Heart right ventricle (tissue), 16 donors: ENCODE results near the gene ACVR1. TPM values are rescaled to one million over a fixed set of nuclear protein-coding genes. Genes with fewer than 3 reads are reported as not detected.
A peak's percentile ranks its signal among the peaks of the same experiment; 100 is the strongest.

Source experiments
- ATAC-seq, 8 donors: fragments of 200-7000 bp; cut with Tn5 transposase; one replicate each; pipeline ENCODE4 v1.9.1; 2020; ENCODE audit warnings: mild to moderate bottlenecking in 8 of 8, moderate library complexity in 8 of 8, moderate number of reproducible peaks in 1 of 8
- DNase-seq, 2 donors: peaks; one replicate each; pipeline ENCODE4 v3.0.0-alpha.2; 2020
- H3K27ac ChIP-seq, 10 donors: fragments of 200-600 bp; sonication (generic) in 2 of 10; one replicate each; pipeline versions ENCODE4 v1.5.0 to v1.8.0; 2020 to 2022; ENCODE audit warnings: mild to moderate bottlenecking in 3 of 10
- H3K27me3 ChIP-seq, 7 donors: fragments of 200-600 bp; one replicate each; pipeline ENCODE4 v1.8.0; 2021 to 2022; ENCODE audit warnings: mild to moderate bottlenecking in 2 of 7
- H3K36me3 ChIP-seq, 9 donors: fragments of 200-600 bp; sonication (generic) in 1 of 9; one replicate each; pipeline versions ENCODE4 v1.5.0 to v1.8.0; 2020 to 2022; ENCODE audit warnings: mild to moderate bottlenecking in 2 of 9
- H3K4me1 ChIP-seq, 9 donors: fragments of 200-600 bp; sonication (generic) in 1 of 9; one replicate each; pipeline versions ENCODE4 v1.5.0 to v1.8.0; 2020 to 2022; ENCODE audit warnings: mild to moderate bottlenecking in 4 of 9
- H3K4me3 ChIP-seq, 10 donors: fragments of 200-600 bp; sonication (generic) in 2 of 10; one replicate each; pipeline versions ENCODE4 v1.5.0 to v1.8.0; 2020 to 2022; ENCODE audit warnings: mild to moderate bottlenecking in 7 of 10, moderate library complexity in 2 of 10
- H3K9me3 ChIP-seq, 11 donors: fragments of 200-600 bp in 10 of 11; sonication (generic) in 2 of 11; one replicate each; pipeline versions ENCODE4 v1.5.0 to v1.8.0; 2013 to 2022; ENCODE audit warnings: mild to moderate bottlenecking in 2 of 11, control low read depth in 1 of 11, moderate library complexity in 1 of 11
- WGBS, 2 donors: extraction: QIAGEN DNeasy Blood & Tissue Kit; methylation state at CpG; one replicate each; pipeline ENCODE4 v1.1.7; 2013; ENCODE audit warnings: inconsistent platforms in 1 of 2; 5-methylcytosine and 5-hydroxymethylcytosine counted together
- intact Hi-C, 10 donors: fragments of 100-400 bp; cut with DNase I; formaldehyde crosslinking; loops; one replicate each; pipeline versions ENCODE4 v1.11.1 to v1.14.2; 2022
- polyA plus RNA-seq, 2 donors: library from polyadenylated mRNA; stranded (reverse); fragments of 200-250 nt; gene quantifications; one replicate each; pipeline ENCODE4 v1.2.3, GENCODE V29; 2013
- total RNA-seq, 10 donors: library from RNA; stranded (reverse); fragmentation: NEBNext Ultra II Directional in 3 of 10; extraction: Animal tissue kit (Norgen Biotek cat#: 25700) in 3 of 10; gene quantifications; one replicate each; pipeline versions ENCODE4 v1.2.1 to v1.2.4, GENCODE V29; 2021 to 2023
- TF ChIP-seq, protein P1 (sequence below), 9 donors: fragments of 200-600 bp; sonication (generic) in 2 of 9; IDR thresholded peaks; one replicate each; pipeline versions ENCODE4 v1.5.0 to v1.8.0; 2021 to 2022; ENCODE audit warnings: antibody characterized with exemption in 9 of 9, mild to moderate bottlenecking in 5 of 9, moderate library complexity in 1 of 9
- donor health status: Arrhythmogenic right ventricular cardiomyopathy.
- donor health status: ischemic (EF 13 %, LVEDD 7.1; RV severe dilation, severe dysfunction).
- donor health status: healthy with polysubstance abuse.
- donor health status: DM: no; HTN: yes; CAD: no.
- donor health status: DM: no; HTN: no; CAD: no.
- donor health status: ischemic (EF 25% LVEDD 6.9; RV normal size, moderate dysfunction).
- donor health status: ischemic (EF 25% LVEDD 5.7; RV mildly dilated, moderate dysfunction).
- donor health status: healthy.
- donor health status: DM: yes; HTN: yes; CAD: no.
- donor health status: Ischemic cardiomyopathy.
- donor health status: ischemic (EF 35%, LVEDD 5.7; RV mildly dilated, moderate dysfunction).
- donor health status: nonischemic (EF 11% LVEDD 7.7; RV severe dilation, severe dysfunction).
- donor health status: DM: yes; HTN: yes; CAD: no.
- donor health status: PGD.
- donor health status: ischemic (EF 29% LVEDD 5.4; RV normal size, mild dysfunction).
- donor health status: nonischemic (EF 23%, LVEDD 6.1; RV moderate dilation, normal function).

ACVR1 gene
- total and polyA plus RNA-seq, 12 donors, result 4.2 to 32.7 (median 22.2) TPM

DNA sequence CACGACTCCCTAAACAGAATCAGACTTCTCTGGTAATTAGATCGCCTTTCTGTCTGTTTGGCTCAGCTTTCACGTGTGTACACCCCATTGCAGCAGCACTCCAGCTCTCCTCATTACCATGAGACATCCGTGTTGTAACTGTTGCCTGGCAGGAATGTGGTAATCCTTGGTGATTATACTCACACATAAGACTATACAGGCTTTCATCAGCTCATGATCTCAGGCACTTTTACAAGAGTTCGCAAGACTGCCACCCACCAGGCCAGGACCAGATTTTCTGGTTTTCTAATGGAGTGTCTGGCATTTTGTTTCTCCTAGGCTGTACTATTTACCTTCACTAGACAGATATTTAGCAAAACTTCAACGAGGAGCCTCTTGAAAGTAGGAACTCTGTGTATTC is 50.2 kb downstream of the ACVR1 start:
- WGBS, 2 donors, result 82 to 83% methylated on average over 6 of the region's 6 CpGs
- intact Hi-C loops, result no loop called here
- Histone ChIP-seq H3K4me1 (peaks cover 5 to 43% (median 23%) of the 10 kb centered on the region in 9 donors), H3K9me3 (no peaks in the 10 kb centered on the region), H3K27me3 (no peaks in the 10 kb centered on the region), H3K36me3 (peaks cover 0 to 14% (median 0%) of the 10 kb centered on the region in 9 donors), H3K4me3 (no peak overlapping the region), H3K27ac (no peak overlapping the region)
- DNase-seq, result no peak
- peak in 2 of 8 donors; percentile 25 to 71 for ATAC-seq
- TF ChIP-seq, protein P1, sequence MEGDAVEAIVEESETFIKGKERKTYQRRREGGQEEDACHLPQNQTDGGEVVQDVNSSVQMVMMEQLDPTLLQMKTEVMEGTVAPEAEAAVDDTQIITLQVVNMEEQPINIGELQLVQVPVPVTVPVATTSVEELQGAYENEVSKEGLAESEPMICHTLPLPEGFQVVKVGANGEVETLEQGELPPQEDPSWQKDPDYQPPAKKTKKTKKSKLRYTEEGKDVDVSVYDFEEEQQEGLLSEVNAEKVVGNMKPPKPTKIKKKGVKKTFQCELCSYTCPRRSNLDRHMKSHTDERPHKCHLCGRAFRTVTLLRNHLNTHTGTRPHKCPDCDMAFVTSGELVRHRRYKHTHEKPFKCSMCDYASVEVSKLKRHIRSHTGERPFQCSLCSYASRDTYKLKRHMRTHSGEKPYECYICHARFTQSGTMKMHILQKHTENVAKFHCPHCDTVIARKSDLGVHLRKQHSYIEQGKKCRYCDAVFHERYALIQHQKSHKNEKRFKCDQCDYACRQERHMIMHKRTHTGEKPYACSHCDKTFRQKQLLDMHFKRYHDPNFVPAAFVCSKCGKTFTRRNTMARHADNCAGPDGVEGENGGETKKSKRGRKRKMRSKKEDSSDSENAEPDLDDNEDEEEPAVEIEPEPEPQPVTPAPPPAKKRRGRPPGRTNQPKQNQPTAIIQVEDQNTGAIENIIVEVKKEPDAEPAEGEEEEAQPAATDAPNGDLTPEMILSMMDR (IDR thresholded peaks at IDR 0.05), result no peak

GRCh38 chr2:157822993-157823392 is 53.1 kb downstream of the ACVR1 start:
- H3K27ac ChIP-seq, result no peak overlapping the region
- peaks cover 0 to 19% (median 0%) of the 10 kb centered on the region in 9 donors for H3K36me3 ChIP-seq
- H3K4me3 ChIP-seq, result no peak overlapping the region
- TF ChIP-seq, protein P1 (IDR thresholded peaks at IDR 0.05), result no peak
- no peaks in the 10 kb centered on the region for H3K9me3 ChIP-seq
- intact Hi-C loops, result no loop called here
- ATAC-seq (no peak), DNase-seq (no peak)
- 81 to 88% methylated on average over 2 of the region's 2 CpGs for WGBS, 2 donors
- no peaks in the 10 kb centered on the region for H3K27me3 ChIP-seq
- peaks cover 0 to 52% (median 17%) of the 10 kb centered on the region in 9 donors for H3K4me1 ChIP-seq

DNA sequence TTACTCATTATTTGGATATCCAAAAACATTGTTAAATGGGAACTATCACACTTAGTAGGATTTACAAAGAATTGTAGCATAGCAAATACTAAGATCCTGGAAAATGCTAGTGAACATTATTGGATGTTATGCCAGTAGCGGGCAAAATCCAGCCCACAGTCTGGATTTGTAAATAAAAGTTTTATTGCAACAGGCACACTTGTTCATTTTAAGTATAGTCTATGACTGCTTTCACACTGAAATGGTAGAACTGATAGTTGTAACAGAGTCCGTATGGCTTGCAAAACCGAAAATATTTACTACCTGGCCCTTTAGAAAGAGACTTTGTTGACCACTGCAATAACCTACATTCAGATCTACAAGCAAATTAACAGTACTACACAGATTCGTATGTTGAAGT is 53.6 kb downstream of the ACVR1 start:
- Histone ChIP-seq H3K36me3 (peaks cover 0 to 24% (median 1%) of the 10 kb centered on the region in 9 donors), H3K4me3 (no peak overlapping the region), H3K4me1 (peaks cover 0 to 52% (median 17%) of the 10 kb centered on the region in 9 donors), H3K27me3 (no peaks in the 10 kb centered on the region), H3K9me3 (no peaks in the 10 kb centered on the region), H3K27ac (no peak overlapping the region)
- 95 to 97% methylated on average over 4 of the region's 4 CpGs for WGBS, 2 donors
- intact Hi-C loops, result no loop called here
- ATAC-seq, result no peak
- no peak for DNase-seq
- TF ChIP-seq, protein P1 (IDR thresholded peaks at IDR 0.05), result no peak

- DNase-seq, result no peak
- H3K4me3 ChIP-seq, result no peak overlapping the region
- no peaks in the 10 kb centered on the region for H3K27me3 ChIP-seq
- no peaks in the 10 kb centered on the region for H3K9me3 ChIP-seq
- H3K4me1 ChIP-seq, result peaks cover 0 to 52% (median 17%) of the 10 kb centered on the region in 9 donors
- peaks cover 0 to 33% (median 8%) of the 10 kb centered on the region in 9 donors for H3K36me3 ChIP-seq
- peak in 1 of 8 donors; percentile 13 for ATAC-seq
- TF ChIP-seq, protein P1 (IDR thresholded peaks at IDR 0.05), result no peak
- intact Hi-C loops, result no loop called here
- no peak overlapping the region for H3K27ac ChIP-seq
- 48 to 59% methylated on average over 1 of the region's 1 CpG for WGBS, 2 donors
Observed at GRCh38 chr2:157821519-157822131, 54.5 kb downstream of the ACVR1 start.
